GM18867 (cell line): ENCODE results near the gene TSR1.

Source experiments
- ATAC-seq: cut with Tn5 transposase; IDR thresholded peaks from one replicate; pipeline ENCODE4 v1.9.1; 2021; ENCODE audit warnings: mild to moderate bottlenecking, moderate library complexity; ENCODE audit not compliant: unreplicated experiment

The TSR1 gene

DNA sequence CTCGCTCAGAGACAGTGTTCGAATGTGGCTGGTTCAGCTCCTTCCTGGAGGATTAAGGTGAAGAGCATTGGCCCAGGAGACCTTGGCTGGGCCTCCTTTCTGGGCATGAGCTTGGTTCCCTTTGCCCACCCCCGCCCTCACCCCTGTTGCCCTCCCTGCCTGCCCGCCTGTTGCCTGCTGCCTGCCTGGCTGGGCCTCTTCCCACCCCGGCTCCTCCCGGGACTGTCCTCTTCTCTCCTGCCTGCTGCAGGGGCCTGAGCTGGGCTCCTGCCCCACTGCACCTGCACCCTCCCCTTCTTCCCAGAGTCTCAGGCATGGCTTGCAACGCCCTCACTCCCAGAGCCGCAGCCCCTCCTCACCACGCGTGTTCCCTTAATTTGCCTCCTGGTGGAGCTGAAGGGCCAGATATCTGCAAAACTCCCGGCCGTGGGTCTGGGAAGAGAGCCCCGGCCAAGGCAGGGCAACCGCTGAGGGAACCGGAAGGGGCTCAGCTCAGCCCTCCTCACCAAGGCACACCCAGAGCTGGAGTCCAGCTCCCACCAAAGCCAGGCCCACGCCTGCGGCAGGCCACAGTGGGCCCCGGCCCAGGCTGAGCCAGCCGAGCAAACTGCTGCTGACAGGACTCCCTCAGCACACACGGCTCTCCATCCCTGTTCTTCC is 33.4 kb upstream of the TSR1 start:
- no peak for ATAC-seq

DNA sequence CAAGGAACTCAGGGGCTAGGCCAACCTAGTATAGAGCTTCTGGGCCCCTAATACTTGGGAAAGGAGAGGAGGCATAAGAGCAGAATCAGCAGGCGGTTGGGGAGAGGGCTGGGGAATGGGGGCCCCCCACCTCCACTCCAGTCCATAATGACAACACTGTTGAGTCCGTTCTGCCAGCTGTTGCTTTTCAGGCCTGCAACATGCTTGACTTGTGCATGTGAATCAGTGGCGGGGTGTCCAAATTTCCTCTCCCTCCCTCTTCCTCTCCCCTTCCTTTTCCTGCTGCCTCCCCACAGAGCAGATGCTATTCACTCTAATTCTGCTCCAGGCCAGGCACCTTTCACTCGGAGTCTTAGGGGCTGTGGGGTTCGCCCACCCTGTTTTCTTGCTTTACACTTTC is 32.8 kb upstream of the TSR1 start:
- ATAC-seq, result no peak

DNA sequence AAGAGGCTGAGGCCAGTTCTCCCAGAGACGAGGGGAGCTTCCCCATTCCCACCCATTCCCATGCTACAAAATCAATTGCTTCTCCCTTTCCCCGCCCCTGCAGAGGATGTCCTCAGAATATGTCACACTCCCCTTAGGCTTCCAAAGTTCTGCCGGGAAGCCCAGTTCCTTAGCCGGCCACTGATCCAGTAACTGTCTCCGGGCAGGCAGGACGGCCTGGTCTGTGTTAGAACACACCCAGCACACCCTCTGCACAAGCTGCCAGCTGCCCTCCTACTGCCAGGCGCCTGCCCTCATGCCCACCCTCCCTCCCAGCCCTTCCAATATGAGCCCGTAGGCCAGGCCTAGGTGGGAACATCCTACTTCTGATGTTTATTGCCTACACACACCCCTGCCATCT is 32.1 kb upstream of the TSR1 start:
- no peak for ATAC-seq

DNA sequence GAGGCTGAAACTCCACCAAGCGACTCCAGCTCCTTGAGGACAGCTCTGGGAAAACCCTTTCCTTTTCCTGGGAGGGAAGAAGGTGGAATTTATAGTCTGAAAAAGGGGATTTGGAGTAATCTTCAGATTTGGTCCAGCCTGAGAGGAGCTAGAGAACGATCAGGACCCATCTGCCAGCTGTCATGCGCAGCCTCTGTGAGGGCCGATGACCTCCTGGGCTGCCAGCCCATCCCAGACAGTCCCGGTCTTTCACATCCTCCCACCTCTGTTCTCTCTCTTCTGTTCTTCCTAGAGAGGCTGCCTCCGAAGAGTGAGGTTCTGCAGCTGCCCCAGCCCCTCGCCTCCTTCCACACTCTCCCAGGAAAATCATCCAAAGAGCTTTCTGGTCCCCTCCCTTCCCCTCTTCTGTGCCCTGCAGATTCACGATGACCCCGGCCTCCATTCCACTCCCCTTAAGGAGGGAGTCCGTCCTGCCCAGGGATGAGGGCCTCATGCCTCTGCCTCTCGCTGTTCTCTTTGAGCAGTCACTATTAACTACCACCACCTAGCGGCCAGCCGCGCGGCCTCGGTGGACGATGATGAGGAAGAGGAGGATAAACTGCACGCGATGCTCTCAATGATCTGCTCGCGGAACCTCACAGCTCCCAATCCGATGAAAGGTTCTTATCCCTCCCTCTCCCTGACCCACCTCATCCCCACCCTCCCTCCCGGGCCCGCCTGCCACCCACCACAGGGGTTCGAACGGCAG is 30.7 kb upstream of the TSR1 start:
- ATAC-seq, result no peak

DNA sequence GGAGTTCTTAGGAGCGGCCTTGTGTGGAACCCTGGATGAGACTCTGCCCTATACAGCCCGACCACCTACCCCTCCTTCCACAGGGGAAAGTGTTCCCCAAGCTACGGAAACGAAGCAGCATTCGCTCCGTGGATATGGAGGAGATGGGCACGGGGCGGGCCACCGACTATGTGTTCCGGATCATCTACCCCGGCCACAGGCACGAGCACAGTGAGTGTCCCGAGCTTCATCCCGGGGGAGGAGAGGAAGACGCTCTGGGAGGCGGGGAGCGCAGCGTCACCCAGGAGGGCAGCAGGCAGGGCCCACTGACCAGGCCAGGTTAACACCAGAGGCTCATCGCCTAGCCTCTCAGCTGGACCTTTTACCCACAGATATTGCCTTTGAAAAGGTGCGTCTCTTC is 28.9 kb upstream of the TSR1 start:
- ATAC-seq, result no peak

DNA sequence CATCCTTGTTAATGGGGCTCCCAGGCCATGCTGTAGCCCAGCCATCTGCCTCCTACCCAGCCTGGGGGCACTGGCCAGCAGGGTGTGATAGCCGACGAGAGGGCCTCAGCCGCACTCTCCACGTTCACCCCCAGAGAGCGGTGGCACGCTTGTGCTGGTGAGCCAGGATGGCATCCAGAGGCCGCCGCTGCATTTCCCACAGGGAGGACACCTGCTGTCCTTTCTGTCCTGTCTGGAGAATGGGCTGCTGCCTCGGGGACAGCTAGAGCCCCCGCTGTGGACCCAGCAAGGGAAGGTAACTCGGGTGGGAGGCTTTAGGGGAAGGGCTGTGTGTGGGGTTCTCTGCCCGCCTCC is 28.5 kb upstream of the TSR1 start:
- ATAC-seq, result no peak

DNA sequence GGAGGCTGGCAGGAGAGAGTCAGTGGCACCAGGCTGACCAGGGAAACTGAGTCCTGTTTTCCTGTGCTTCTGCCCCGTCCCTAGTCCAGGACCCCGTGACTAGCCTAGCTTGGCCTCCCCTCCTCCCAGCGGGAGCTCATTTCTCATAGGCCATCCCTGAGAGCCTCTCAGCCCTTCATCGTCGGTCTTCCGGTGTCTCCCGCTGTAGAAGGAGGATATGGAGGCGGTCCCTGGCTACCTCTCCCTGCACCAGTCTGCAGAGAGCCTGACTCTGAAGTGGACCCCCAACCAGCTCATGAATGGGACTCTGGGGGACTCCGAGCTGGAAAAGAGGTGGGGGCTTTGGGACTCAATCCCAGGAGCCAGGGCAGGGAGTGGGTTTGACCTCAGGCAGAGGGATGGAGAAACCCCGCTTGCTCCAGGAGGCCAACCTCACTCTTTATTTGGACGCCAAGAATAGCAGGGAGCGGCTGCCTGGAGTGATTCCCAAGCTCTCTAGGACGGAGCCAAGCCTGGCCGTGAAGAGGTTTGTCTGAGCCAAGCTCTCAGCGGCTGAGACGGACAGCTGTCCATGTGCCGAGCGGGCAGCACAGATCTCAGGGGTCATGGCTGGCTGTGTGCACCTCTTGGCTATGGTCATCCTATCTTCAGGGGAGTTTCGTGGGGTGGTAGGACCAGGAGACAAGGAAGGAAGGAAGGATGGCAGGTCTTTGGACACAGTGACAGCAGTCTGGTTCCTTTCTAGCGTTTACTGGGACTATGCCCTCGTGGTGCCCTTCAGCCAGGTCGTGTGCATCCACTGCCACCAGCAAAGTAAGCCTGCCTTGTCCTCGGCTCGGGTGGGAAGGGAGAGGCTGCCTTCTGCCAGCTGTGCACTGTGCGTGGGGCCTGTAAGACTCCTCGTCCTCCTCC is 27.9 kb upstream of the TSR1 start:
- no peak for ATAC-seq

DNA sequence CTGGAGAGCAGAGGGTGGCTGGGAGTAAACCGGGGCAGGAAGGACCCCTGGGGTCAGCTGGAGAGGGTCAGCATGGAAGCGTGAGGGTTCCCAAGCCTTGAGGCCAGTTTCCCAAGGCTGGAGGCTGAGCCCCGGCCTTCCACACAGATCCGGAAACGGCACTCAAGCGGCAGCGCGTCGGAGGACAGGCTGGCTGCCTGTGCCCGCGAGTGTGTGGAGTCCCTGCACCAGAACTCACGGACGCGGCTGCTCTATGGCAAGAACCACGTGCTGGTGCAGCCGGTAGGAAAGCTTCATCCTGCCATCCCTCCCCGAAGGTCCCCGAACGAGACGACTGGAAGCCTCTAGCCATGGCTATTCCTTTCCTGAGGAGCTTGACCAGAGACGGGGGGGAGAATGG is 27.1 kb upstream of the TSR1 start:
- ATAC-seq, result no peak

DNA sequence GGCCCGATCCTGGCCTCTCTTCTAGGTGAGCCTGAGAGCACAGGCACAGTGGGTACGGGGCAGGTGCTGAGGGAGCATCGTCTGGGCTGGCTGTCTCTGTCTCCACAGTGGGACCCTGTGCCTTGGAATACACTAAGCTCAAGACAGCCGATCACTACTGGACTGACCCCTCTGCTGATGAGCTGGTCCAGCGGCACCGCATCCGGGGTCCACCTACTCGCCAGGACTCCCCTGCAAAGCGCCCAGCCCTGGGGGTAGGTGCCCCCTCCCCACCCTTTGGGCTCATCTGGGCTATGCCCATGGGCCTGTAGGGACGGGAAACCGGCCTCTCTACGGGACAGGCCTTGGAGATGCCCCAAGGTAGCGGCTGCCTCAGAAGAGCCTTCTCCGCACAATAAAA is 26.6 kb upstream of the TSR1 start:
- ATAC-seq, result no peak

DNA sequence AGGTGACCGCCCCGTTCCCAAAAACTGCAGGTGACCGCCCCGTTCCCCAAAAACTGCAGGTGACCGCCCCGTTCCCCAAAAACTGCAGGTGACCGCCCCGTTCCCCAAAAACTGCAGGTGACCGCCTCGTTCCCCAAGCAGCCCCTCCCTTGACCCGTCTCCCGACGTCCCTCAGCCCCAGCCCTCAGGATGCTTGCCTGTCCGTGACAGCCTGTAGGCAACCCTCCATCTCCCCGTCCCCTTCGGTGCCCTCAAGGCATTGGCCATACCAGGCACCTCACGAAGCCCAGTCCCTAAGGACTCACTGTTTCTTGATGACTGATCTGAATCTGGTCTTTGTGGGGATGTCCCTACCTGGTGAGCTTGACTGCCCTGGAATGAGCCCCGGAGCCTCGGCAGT is 26.2 kb upstream of the TSR1 start:
- no peak for ATAC-seq

DNA sequence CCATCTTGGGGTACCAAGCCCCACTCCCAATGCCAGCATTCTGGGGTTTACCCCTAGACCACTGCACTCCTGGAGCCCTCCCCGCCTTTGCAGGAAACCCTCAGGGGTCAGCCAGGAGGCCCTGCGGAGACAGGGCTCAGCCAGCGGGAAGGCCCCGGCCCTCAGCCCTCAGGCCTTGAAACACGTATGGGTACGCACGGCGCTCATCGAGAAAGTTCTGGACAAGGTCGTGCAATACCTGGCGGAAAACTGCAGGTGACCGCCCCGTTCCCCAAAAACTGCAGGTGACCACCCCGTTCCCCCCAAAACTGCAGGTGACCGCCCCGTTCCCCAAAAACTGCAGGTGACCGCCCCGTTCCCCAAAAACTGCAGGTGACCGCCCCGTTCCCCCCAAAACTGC is 25.8 kb upstream of the TSR1 start:
- no peak for ATAC-seq

DNA sequence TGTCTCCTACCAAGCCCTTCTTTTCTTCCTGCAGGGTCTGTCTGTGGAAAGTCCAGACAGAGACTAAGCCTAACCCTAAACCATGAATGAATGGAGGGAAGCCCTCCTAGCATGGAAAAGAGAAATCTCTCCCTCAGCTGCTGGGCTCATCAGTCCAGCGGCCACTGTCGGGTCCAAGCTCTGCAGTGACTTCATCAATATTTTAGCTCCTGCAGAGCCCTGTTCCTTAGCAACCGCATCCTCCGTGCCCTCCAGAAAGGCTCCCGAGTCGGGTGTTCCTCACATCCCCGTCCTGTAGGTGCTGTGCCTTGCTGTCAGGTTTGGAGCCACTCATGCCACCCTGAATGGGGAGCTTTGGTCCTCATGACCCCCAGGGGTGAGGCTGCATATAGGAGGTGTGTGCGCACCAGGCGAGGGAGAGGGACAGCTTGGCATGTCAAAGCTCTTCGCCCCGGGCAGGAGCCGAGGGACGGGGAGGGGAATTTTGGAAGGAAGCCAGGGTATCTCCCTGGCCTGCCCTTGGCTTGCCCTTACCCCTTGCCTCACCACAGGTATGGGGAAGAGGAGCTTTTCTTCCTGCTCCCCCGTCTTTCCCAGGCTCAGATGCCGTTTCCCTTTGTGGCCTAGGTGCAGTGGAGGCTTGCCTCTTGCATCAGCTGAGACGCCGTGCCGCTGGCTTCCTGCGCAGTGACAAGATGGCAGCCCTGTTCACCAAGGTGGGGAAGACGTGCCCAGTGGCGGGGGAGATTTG is 24.9 kb upstream of the TSR1 start:
- no peak for ATAC-seq

DNA sequence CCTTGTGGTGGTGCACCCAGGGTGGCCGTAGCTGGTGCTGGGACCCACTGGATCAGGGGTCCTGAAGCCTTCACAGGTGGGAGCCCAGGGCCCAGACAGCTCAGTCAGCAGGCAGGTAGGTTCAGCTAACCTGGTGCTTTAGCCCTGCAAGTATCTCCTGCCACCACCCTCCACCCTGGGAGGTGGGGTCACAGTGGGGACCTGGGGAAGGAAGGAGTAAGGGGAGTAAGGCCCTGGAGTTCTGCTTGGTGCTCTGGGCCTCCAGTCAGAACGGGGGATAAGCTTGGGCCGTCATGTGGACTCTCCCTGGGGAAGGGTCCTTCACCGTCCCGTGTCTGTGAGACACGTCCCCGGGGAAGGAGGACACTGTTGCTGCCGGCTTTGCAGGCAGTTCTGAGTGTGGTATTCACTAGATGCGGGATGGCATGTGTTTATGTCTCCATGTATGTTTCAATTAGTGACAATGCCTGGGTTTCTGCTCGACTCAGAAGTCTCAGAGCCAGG is 21.7 kb upstream of the TSR1 start:
- no peak for ATAC-seq

DNA sequence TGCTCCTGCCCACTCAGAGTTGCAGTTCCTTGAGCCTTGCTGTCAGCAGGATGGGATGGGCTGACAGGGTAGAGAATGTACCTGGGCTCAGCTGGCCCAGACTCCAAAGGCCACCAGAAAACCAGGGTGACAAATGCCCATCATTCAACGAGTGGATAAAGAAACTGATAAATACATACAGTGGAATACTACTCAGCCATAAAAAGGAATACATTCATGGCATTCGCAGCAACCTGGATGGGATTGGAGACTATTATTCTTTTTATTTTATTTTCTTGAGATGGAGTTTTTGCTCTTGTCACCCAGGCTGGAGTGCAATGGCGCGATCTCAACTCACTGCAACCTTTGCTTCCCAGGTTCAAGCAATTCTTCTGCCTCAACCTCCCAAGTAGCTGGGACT is 21.0 kb upstream of the TSR1 start:
- ATAC-seq, result no peak

DNA sequence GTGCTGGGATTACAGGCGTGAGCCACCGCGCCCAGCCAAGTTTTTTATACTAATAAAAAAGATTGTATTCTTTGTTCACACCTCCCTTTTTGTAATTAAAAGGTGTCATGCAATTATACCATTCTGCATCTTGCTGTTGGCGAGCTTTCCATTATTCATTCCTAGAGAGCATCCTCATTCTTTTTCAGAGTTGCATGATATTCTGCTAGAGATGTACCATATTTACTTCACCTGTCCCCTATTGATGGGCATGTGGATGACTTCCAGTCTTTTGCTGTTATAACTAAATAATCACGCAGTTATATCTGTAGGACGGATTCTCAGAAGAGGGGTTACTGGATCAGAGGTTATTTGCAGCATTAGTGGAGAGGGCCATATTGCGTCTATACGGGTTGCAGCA is 18.1 kb upstream of the TSR1 start:
- no peak for ATAC-seq

DNA sequence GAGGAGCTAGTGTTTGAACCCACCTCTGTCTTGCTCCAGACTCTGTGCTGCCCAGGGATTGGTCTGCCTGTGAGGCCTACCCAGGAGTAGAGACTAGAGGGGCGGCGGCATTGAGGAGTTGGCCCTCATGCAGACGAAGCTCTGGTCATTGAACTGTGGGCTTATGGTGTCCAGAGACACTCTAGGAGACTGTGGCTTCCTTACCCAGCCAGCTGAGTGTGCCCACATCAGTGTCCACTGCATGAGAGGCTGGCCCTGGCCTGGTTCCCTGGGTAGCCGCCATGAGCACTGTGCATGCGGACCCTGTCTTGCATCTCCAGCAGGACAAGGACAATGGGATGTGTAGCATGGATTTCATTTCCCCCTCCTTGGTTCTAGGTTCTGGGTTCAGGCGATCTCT is 15.0 kb upstream of the TSR1 start:
- ATAC-seq, result no peak

DNA sequence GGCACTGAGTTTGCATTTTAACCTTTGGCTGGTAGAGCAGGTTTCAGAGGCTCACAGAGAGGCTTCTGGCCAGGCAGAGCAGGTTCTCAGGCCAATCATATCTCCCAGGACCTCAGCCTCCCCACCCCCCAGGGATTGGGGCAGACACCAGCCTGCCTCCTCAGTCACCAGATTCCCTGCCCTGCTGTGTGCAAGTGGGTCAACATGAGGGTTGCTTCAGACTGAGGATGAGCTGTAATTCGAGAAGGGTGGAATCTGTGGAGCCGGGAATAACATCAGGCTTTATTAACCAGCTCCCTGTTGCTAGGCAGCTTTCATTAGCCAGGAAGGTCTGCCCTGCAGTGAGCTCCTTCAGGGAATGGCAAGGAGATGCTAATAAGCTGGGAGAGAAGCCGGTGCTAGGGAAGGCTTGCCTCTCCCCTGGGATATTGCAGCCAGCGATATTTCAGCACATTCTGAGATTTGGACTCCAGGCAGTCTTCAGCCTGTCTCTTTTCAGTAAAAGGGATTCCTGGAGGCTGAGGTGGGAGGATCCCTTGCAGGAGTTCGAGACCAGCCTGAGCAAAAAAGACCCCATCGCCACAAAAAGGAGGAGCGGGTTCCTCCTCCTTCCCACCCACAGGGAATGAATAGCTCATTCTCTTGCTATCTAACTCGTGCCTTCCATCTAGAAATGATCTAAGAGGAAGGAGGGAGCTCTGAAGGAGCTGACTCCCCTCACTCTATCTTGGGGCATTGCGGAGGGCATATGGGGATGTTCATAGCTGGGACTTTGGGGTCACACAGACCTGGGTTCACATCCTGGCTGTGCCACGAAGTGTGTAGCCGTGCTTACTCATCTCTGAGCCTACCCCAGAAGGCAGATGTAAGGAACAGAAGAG is 11.8 kb upstream of the TSR1 start:
- ATAC-seq, result no peak

DNA sequence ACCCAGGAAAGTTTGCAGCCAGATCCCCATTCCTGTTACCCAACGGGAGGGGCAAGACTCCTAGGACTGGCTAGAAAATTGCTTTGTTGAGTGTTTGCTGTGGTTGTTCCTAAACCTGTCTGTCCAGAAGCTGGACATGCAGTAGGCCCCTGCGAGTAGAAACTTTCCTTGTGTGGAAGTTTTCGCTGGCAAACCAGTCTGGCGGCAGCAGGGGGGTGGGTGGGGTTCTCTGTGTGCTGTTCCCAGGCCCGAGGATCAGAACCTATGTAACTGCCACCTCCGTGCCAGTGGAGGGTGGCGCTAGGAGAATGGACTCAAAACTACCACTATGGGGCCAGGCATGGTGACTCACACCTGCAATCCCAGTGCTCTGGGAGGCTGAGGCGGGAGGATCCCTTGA is 10.2 kb upstream of the TSR1 start:
- no peak for ATAC-seq

DNA sequence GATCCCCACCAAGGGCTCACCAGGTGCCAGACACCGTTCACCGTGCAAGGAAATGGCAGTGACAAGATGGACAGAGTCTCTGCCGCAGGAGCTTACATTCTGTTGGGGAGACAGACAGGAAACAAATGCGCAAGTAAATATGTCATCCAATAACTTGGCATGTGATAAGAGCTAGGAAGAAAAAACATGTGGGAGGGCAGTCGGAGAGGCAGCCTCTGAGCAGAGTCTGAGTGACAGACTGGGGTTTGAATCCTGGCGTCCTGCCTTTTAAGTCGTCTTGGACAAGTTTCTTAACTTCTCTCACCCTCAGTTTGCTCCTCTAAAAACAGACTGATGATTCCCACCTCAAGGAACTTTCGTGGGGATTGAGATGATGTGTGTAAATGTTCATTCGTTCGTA is 8.3 kb upstream of the TSR1 start:
- no peak for ATAC-seq

DNA sequence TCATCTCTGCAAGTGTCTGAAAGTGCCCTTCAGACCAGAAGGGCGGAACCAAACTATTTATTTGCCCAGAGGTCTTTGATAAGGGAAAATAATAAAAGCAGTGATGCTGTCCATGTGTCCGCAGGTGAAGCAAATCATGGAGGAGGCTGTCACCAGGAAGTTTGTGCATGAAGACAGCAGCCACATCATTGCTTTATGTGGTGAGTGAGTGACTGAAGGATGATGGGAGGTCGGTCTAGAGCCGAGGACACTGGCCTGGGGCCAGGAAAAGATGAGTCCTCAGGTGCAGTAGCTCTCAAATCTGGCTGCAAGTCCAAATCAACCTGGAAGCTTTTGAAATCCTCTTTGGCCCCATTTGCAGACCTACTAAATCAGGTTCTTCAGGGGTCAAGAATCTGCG is 7.2 kb upstream of the TSR1 start:
- no peak for ATAC-seq
